Nephron progenitor cell (in vitro differentiated cells): ENCODE measurements around the gene IDH2.
"Not testable (repeated sequence)": the region's sequence is repeated elsewhere in the genome, so short reads cannot be mapped to it uniquely, and the experiment has no call there.

Source experiments
- DNase-seq: peaks from one replicate; pipeline ENCODE4 v3.0.0; 2021
- H3K27ac Mint-ChIP-seq: 2 replicates; pipeline ENCODE4 v1.8.0; 2021; ENCODE audit warnings: mild to moderate bottlenecking, moderate library complexity, mixed read lengths
- H3K27me3 Mint-ChIP-seq: 2 replicates; pipeline ENCODE4 v1.8.0; 2021; ENCODE audit warnings: mild to moderate bottlenecking, low read depth, mixed read lengths; ENCODE audit not compliant: poor library complexity
- H3K36me3 Mint-ChIP-seq: 2 replicates; pipeline ENCODE4 v1.8.0; 2021; ENCODE audit warnings: low read depth, mixed read lengths
- H3K4me1 Mint-ChIP-seq: 2 replicates; pipeline ENCODE4 v1.8.0; 2021; ENCODE audit warnings: mixed read lengths
- H3K4me3 Mint-ChIP-seq: 2 replicates; pipeline ENCODE4 v1.8.0; 2021; ENCODE audit warnings: mild to moderate bottlenecking, moderate library complexity, mixed read lengths
- H3K9me3 Mint-ChIP-seq: 2 replicates; pipeline ENCODE4 v1.8.0; 2021; ENCODE audit warnings: mild to moderate bottlenecking, moderate library complexity, mixed read lengths
- CTCF ChIP-seq: fragments of 200-600 bp; sonication (generic); IDR thresholded peaks from 2 replicates; pipeline ENCODE4 v1.5.0; 2021; ENCODE audit warnings: antibody characterized with exemption

IDH2 gene

DNA sequence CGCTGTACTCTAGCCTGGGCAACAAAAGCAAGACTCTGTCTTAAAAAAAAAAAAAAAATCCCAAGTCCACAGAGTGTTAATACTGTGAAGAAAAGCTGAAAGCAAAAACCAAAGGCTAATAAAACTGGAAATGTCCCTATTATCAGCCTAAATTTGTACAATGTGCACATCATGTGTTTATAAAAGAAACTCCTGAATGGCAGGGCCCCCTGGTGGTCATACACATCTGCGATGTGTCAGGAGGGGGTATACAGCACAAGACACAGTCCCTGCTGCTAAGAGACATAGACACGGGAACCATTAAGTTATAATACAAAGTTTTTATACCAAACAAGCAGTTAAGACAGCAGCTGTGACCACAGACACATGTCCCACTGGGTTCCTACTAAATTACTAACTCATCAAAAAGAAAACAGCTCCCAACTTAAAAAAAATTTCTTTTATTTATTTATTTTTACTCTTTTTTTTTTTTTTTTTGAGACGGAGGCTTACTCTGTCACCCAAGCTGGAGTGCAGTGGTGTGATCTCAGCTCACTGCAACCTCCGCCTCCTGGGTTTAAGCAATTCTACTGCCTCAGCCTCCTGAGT lies 31.0 kb downstream of the IDH2 start:
- peak; percentile 76 for TF ChIP-seq CTCF
- H3K27me3 Mint-ChIP-seq, result no peaks in the 10 kb centered on the region
- DNase-seq, result peak; percentile 68
- peaks cover 14% of the 10 kb centered on the region for H3K4me1 Mint-ChIP-seq
- H3K4me3 Mint-ChIP-seq, result no peak overlapping the region
- H3K9me3 Mint-ChIP-seq, result no peaks in the 10 kb centered on the region
- peaks cover 11% of the 10 kb centered on the region for H3K36me3 Mint-ChIP-seq
- no peak overlapping the region for H3K27ac Mint-ChIP-seq

- not testable (repeated sequence) for H3K9me3 Mint-ChIP-seq, H3K4me3 Mint-ChIP-seq, DNase-seq, H3K27ac Mint-ChIP-seq, H3K4me1 Mint-ChIP-seq, H3K27me3 Mint-ChIP-seq
- peaks cover 11% of the 10 kb centered on the region for H3K36me3 Mint-ChIP-seq
Measured at GRCh38 chr15:90070623-90071022, 31.6 kb downstream of the IDH2 start.

DNA sequence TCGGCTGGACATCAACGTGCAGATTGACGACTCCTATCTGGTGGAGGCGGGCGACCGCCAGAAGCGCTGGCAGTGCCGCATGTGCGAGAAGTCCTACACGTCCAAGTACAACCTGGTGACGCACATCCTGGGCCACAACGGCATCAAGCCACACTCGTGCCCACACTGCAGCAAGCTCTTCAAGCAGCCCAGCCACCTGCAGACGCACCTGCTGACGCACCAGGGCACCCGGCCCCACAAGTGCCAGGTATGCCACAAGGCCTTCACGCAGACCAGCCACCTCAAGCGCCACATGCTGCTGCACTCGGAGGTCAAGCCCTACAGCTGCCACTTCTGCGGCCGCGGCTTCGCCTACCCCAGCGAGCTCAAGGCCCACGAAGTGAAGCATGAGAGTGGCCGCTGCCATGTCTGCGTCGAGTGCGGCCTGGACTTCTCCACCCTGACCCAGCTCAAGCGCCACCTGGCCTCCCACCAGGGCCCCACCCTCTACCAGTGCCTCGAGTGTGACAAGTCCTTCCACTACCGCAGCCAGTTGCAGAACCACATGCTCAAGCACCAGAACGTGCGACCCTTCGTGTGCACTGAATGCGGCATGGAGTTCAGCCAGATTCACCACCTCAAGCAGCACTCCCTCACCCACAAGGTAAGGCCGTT lies 34.2 kb downstream of the IDH2 start:
- H3K27ac Mint-ChIP-seq, result no peak overlapping the region
- H3K4me1 Mint-ChIP-seq, result peaks cover 30% of the 10 kb centered on the region
- TF ChIP-seq CTCF, result no peak
- H3K4me3 Mint-ChIP-seq, result no peak overlapping the region
- H3K9me3 Mint-ChIP-seq, result no peaks in the 10 kb centered on the region
- no peaks in the 10 kb centered on the region for H3K27me3 Mint-ChIP-seq
- DNase-seq, result no peak
- peaks cover 11% of the 10 kb centered on the region for H3K36me3 Mint-ChIP-seq

DNA sequence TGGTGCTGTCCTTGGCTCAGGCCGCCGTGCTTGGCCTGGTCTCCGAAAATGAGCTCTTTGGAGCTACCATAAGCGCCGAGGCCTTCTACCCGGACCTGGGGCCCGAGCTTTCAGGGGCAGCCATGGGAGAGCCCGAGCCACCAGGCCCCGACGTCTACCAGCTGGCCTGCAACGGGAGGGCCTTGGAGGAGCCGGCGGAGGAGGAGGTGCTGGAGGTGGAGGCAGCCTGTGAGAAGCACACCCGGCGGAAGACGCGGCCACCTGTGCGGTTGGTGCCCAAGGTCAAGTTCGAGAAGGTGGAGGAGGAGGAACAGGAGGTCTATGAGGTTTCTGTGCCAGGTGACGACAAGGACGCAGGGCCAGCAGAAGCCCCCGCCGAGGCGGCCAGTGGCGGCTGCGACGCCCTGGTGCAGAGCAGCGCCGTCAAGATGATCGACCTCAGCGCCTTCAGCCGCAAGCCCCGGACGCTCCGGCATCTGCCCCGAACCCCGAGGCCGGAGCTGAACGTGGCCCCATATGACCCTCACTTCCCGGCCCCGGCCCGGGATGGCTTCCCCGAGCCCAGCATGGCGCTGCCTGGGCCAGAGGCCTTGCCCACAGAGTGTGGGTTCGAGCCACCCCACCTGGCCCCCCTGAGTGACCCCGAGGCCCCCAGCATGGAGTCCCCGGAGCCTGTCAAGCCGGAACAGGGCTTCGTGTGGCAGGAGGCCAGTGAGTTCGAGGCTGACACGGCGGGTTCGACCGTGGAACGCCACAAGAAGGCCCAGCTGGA lies 34.9 kb downstream of the IDH2 start:
- DNase-seq, result no peak
- Mint-ChIP-seq H3K9me3 (no peaks in the 10 kb centered on the region), H3K36me3 (peaks cover 10% of the 10 kb centered on the region), H3K27ac (no peak overlapping the region), H3K27me3 (no peaks in the 10 kb centered on the region), H3K4me1 (peaks cover 37% of the 10 kb centered on the region), H3K4me3 (no peak overlapping the region)
- no peak for TF ChIP-seq CTCF

GRCh38 chr15:90065682-90066049 lies 36.6 kb downstream of the IDH2 start:
- Mint-ChIP-seq H3K4me3 (no peak overlapping the region), H3K9me3 (no peaks in the 10 kb centered on the region), H3K36me3 (peaks cover 5% of the 10 kb centered on the region), H3K27me3 (no peaks in the 10 kb centered on the region), H3K4me1 (peaks cover 54% of the 10 kb centered on the region), H3K27ac (no peak overlapping the region)
- TF ChIP-seq CTCF, result no peak
- DNase-seq, result no peak

GRCh38 chr15:90064911-90065681 lies 37.2 kb downstream of the IDH2 start:
- Mint-ChIP-seq H3K27ac (peak overlapping the region; percentile 22), H3K4me3 (no peak overlapping the region)
- DNase-seq, result peak; percentile 43

More at GRCh38 chr15:90064911-90065681, 37.2 kb downstream of the IDH2 start:
- peaks cover 5% of the 10 kb centered on the region for H3K36me3 Mint-ChIP-seq
- H3K4me1 Mint-ChIP-seq, result peaks cover 56% of the 10 kb centered on the region
- TF ChIP-seq CTCF, result no peak
- H3K9me3 Mint-ChIP-seq, result no peaks in the 10 kb centered on the region
- H3K27me3 Mint-ChIP-seq, result no peaks in the 10 kb centered on the region
